ENCODE data around the gene PDCD11.

PDCD11 gene

DNA sequence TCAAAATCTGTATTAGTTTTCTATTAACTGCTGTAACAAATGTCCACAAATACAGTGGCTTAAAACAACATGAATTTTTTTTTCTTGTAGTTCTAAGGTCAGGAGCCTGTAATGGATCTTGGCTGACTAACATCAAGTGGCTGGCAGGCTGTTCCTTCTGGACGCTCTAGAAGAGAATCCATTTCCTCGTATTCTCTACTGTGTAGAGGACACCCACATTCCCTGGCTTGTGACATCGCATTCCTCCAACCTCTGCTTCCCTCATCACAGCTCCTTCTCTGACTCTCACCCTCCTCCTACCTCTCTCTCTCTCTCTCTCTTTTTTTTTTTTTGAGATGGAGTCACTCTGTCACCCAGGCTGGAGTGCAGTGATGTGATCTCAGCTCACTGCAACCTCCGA lies 67.1 kb downstream of the PDCD11 start:
- Mint-ChIP-seq H3K4me3 (no peak overlapping the region), H3K36me3 (ENCODE audit: low read depth) (no peaks in the 10 kb centered on the region), H3K27me3 (ENCODE audit: low read depth) (peaks cover 7% of the 10 kb centered on the region), H3K27ac (no peak overlapping the region), H3K4me1 (peaks cover 10% of the 10 kb centered on the region), H3K9me3 (no peaks in the 10 kb centered on the region)
- TF ChIP-seq, protein P1, sequence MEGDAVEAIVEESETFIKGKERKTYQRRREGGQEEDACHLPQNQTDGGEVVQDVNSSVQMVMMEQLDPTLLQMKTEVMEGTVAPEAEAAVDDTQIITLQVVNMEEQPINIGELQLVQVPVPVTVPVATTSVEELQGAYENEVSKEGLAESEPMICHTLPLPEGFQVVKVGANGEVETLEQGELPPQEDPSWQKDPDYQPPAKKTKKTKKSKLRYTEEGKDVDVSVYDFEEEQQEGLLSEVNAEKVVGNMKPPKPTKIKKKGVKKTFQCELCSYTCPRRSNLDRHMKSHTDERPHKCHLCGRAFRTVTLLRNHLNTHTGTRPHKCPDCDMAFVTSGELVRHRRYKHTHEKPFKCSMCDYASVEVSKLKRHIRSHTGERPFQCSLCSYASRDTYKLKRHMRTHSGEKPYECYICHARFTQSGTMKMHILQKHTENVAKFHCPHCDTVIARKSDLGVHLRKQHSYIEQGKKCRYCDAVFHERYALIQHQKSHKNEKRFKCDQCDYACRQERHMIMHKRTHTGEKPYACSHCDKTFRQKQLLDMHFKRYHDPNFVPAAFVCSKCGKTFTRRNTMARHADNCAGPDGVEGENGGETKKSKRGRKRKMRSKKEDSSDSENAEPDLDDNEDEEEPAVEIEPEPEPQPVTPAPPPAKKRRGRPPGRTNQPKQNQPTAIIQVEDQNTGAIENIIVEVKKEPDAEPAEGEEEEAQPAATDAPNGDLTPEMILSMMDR (IDR thresholded peaks at IDR 0.05; ENCODE audit: unreplicated experiment in 3 of 3), result no peak

DNA sequence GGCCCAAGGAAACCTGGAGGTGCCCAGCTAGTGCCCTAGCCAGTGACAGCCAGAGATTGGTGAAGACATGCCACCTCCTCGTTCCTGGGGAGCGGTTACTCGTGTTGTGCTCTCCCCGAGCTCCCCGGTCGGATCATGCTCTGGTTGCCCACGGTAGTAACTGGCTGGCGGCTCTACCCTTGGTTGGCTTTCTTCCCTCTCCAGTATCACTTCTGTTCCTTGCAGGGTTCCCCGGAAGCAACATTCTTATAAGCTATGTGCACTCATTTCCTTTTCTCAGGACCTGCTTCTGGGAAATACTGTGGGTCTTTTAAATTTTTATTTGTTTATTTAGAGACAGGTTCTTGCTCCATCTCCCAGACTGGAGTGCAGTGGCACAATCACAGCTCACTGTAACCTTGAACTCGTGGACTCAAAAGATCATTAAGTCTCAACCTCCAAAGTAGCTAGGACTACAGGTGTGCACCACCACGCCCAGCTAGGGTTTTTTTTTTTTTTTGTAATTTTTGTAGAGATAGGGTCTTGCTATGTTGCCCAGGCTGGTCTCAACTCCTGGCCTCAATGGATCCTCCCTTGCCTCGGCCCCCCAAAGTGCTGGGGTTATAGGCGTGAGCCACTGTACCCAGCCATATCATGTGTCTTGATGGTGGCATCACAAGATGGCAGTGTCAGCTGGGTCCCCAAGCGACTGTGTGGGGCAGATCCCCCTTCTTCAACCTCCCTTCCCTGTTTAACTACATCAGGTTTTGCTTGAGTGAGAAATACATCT lies 69.2 kb downstream of the PDCD11 start:
- no peaks in the 10 kb centered on the region for H3K36me3 Mint-ChIP-seq (ENCODE audit: low read depth)
- H3K4me1 Mint-ChIP-seq, result no peaks in the 10 kb centered on the region
- no peak overlapping the region for H3K27ac Mint-ChIP-seq
- H3K9me3 Mint-ChIP-seq, result no peaks in the 10 kb centered on the region
- TF ChIP-seq, protein P1 (IDR thresholded peaks at IDR 0.05; ENCODE audit: unreplicated experiment in 3 of 3), result no peak
- H3K4me3 Mint-ChIP-seq, result no peak overlapping the region
- peaks cover 12% of the 10 kb centered on the region for H3K27me3 Mint-ChIP-seq (ENCODE audit: low read depth)

DNA sequence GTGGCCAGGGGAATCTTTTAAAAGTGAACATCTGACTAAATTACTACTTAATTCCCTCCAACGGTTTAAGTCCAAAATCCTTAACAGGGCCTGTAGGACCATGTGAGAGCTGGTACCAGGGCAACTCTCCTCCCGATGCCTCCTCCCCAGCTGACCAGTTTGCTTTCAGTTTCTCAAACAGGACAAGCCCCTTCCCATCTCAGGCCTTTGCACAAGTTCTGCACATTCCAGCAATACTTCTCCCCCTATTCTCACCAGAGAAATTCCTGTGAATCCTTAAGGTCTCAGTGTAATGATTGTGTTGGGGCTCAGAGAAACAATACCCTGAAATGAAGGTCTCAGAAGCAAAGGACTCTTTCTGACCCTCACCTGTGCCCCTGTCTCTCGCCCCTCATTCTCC lies 70.3 kb downstream of the PDCD11 start:
- no peaks in the 10 kb centered on the region for H3K4me1 Mint-ChIP-seq
- H3K4me3 Mint-ChIP-seq, result no peak overlapping the region
- H3K27ac Mint-ChIP-seq, result no peak overlapping the region
- H3K36me3 Mint-ChIP-seq (ENCODE audit: low read depth), result no peaks in the 10 kb centered on the region
- TF ChIP-seq, protein P1 (IDR thresholded peaks at IDR 0.05; ENCODE audit: unreplicated experiment in 3 of 3), result no peak
- peaks cover 12% of the 10 kb centered on the region for H3K27me3 Mint-ChIP-seq (ENCODE audit: low read depth)
- no peaks in the 10 kb centered on the region for H3K9me3 Mint-ChIP-seq

DNA sequence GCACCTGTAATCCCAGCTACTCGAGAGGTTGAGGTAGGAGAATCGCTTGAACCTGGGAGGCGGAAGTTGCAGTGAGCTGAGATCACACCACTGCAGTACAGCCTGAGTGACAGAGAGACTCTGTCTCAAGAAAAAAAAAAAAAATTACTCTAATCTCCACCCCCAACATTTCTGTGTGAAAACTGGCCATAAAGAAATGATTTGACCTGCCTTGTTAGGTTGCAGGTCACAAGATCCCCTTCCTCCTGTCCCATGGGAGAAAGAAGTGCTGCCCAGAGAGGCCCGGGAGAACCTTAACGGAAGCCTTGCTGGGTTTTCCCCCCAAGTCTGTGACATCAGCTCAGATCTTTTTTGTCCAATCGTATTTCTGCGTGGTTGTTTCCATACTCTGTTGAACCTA lies 71.0 kb downstream of the PDCD11 start:
- Mint-ChIP-seq H3K4me1 (no peaks in the 10 kb centered on the region), H3K36me3 (ENCODE audit: low read depth) (no peaks in the 10 kb centered on the region), H3K27ac (no peak overlapping the region), H3K4me3 (no peak overlapping the region), H3K9me3 (no peaks in the 10 kb centered on the region), H3K27me3 (ENCODE audit: low read depth) (peaks cover 12% of the 10 kb centered on the region)
- TF ChIP-seq, protein P1 (IDR thresholded peaks at IDR 0.05; ENCODE audit: unreplicated experiment in 3 of 3), result no peak

DNA sequence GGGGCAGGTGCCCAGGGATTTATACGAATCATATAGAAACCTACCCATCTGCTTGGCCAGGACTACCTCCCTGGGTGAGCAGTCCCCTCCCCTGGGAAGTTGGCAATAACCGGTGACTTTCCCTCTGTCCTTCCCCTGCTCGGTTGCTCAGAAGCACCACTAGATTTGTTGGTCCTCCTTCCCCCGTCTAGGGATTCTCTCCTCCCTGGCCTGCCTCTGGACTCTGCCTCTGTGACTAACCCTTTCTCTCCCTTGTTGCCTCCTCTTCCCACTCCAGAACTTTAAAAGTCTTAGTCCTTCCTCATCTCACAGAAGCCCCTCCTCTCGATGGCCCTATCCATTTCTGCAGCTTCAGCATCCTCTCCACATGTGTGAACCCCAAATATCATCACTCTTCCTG lies 72.8 kb downstream of the PDCD11 start:
- TF ChIP-seq, protein P1 (IDR thresholded peaks at IDR 0.05; ENCODE audit: unreplicated experiment in 3 of 3), result no peak
- H3K27me3 Mint-ChIP-seq (ENCODE audit: low read depth), result peaks cover 15% of the 10 kb centered on the region
- no peaks in the 10 kb centered on the region for H3K4me1 Mint-ChIP-seq
- H3K4me3 Mint-ChIP-seq, result no peak overlapping the region
- no peaks in the 10 kb centered on the region for H3K36me3 Mint-ChIP-seq (ENCODE audit: low read depth)
- H3K9me3 Mint-ChIP-seq, result no peaks in the 10 kb centered on the region
- H3K27ac Mint-ChIP-seq, result no peak overlapping the region

Measured in nephron (organoid).